ENCODE results near the gene MRPL40.
"Not testable (repeated sequence)": the region's sequence is repeated elsewhere in the genome, so short reads cannot be mapped to it uniquely, and the experiment has no call there.

Gene MRPL40

GRCh38 chr22:19436444-19437161 is 4.3 kb downstream of the MRPL40 start:
- H3K27me3 ChIP-seq (ENCODE audit: control insufficient read depth in 5 of 5, insufficient read depth in 4 of 5, low read length in 5 of 5); H3K9me3 ChIP-seq (ENCODE audit: control insufficient read depth in 5 of 5, low read length in 5 of 5); H3K4me3 ChIP-seq (ENCODE audit: low read depth in 1 of 5, low read length in 5 of 5); H3K9ac ChIP-seq (ENCODE audit: low read length in 5 of 5); H3K27ac ChIP-seq (ENCODE audit: low read depth, low read length): not testable (repeated sequence)
- peaks cover 13 to 28% (median 22%) of the 10 kb centered on the region in 5 donors for H3K36me3 ChIP-seq (ENCODE audit: control insufficient read depth in 5 of 5, insufficient read depth in 5 of 5, low read length in 5 of 5)
- H3K4me1 ChIP-seq (ENCODE audit: control insufficient read depth in 5 of 5, insufficient read depth in 5 of 5, low read length in 5 of 5) = peaks cover 0 to 10% (median 8%) of the 10 kb centered on the region in 5 donors

- Histone ChIP-seq H3K27ac (ENCODE audit: low read depth, low read length) (no peak overlapping the region), H3K4me1 (ENCODE audit: control insufficient read depth in 5 of 5, insufficient read depth in 5 of 5, low read length in 5 of 5) (peaks cover 0 to 4% (median 3%) of the 10 kb centered on the region in 5 donors), H3K36me3 (ENCODE audit: control insufficient read depth in 5 of 5, insufficient read depth in 5 of 5, low read length in 5 of 5) (peaks cover 13 to 41% (median 25%) of the 10 kb centered on the region in 5 donors), H3K9me3 (ENCODE audit: control insufficient read depth in 5 of 5, low read length in 5 of 5) (no peaks in the 10 kb centered on the region), H3K27me3 (ENCODE audit: control insufficient read depth in 5 of 5, insufficient read depth in 4 of 5, low read length in 5 of 5) (no peaks in the 10 kb centered on the region), H3K4me3 (ENCODE audit: low read depth in 1 of 5, low read length in 5 of 5) (no peak overlapping the region), H3K9ac (ENCODE audit: low read length in 5 of 5) (no peak overlapping the region)
Measured at GRCh38 chr22:19438298-19438697, 6.0 kb downstream of the MRPL40 start.

GRCh38 chr22:19440411-19441195 is 8.3 kb downstream of the MRPL40 start:
- Histone ChIP-seq H3K9ac (ENCODE audit: low read length in 5 of 5) (no peak overlapping the region), H3K36me3 (ENCODE audit: control insufficient read depth in 5 of 5, insufficient read depth in 5 of 5, low read length in 5 of 5) (peaks cover 3 to 40% (median 27%) of the 10 kb centered on the region in 5 donors), H3K27me3 (ENCODE audit: control insufficient read depth in 5 of 5, insufficient read depth in 4 of 5, low read length in 5 of 5) (no peaks in the 10 kb centered on the region), H3K4me1 (ENCODE audit: control insufficient read depth in 5 of 5, insufficient read depth in 5 of 5, low read length in 5 of 5) (peaks cover 0 to 10% (median 0%) of the 10 kb centered on the region in 5 donors), H3K9me3 (ENCODE audit: control insufficient read depth in 5 of 5, low read length in 5 of 5) (no peaks in the 10 kb centered on the region), H3K27ac (ENCODE audit: low read depth, low read length) (no peak overlapping the region), H3K4me3 (ENCODE audit: low read depth in 1 of 5, low read length in 5 of 5) (no peak overlapping the region)

DNA sequence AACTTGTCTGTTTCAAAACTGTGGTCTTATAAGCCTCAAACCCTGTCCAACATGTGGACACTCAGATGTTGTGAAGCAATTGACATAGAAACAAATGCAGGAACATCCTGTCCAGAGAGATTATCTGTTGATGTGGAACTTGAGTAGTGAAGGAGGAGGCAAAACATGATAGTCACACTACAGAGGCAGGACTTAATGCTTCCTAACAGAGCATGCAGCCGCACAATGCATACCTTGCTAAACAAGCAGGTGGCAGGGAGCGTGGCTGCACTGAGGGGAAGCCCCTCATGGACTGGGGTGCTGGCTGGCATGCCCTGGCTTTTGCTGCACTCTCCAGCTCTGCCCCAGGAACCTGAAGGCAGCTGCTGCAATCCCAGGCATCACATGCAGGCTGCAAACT is 9.8 kb downstream of the MRPL40 start:
- no peak overlapping the region for H3K9ac ChIP-seq (ENCODE audit: low read length in 5 of 5)
- H3K36me3 ChIP-seq (ENCODE audit: control insufficient read depth in 5 of 5, insufficient read depth in 5 of 5, low read length in 5 of 5) = peaks cover 3 to 29% (median 19%) of the 10 kb centered on the region in 5 donors
- no peak overlapping the region for H3K4me3 ChIP-seq (ENCODE audit: low read depth in 1 of 5, low read length in 5 of 5)
- H3K4me1 ChIP-seq (ENCODE audit: control insufficient read depth in 5 of 5, insufficient read depth in 5 of 5, low read length in 5 of 5) = peaks cover 3 to 20% (median 11%) of the 10 kb centered on the region in 5 donors
- H3K27ac ChIP-seq (ENCODE audit: low read depth, low read length) = no peak overlapping the region
- H3K27me3 ChIP-seq (ENCODE audit: control insufficient read depth in 5 of 5, insufficient read depth in 4 of 5, low read length in 5 of 5) = no peaks in the 10 kb centered on the region
- no peaks in the 10 kb centered on the region for H3K9me3 ChIP-seq (ENCODE audit: control insufficient read depth in 5 of 5, low read length in 5 of 5)

DNA sequence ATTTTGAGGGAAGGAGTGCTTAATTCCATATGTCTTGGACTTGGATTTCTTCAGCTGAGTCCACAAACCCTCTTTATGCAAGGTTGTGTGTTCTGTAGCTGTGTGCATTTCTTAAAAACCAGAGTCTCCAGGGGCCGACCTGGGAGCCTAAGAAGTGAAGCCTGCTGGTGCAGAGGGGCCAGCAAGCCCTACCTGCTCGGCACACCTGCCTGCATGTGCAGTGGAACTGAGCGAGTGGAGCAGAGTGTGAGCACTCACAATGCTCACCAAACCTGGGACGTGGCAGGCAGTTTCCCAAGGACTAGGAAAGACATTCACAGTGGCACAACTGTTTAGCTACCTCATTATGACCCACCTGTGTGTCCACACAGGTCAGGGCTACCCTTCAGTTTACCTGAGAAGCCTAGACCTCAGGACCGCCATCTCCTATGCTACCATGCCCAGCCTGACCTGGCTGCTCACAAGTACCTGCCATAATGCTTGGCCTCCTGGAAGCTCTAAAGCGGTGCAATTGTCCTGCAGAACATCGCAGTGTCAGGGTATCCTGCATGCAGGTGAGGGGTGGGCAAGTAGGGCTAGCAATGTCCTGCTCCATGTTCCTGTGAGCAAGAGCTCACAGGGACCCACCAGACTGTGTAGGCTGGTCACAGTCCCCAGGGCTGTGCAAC is 11.3 kb downstream of the MRPL40 start:
- no peaks in the 10 kb centered on the region for H3K9me3 ChIP-seq (ENCODE audit: control insufficient read depth in 5 of 5, low read length in 5 of 5)
- no peaks in the 10 kb centered on the region for H3K27me3 ChIP-seq (ENCODE audit: control insufficient read depth in 5 of 5, insufficient read depth in 4 of 5, low read length in 5 of 5)
- H3K4me1 ChIP-seq (ENCODE audit: control insufficient read depth in 5 of 5, insufficient read depth in 5 of 5, low read length in 5 of 5) = peaks cover 3 to 26% (median 19%) of the 10 kb centered on the region in 5 donors
- H3K36me3 ChIP-seq (ENCODE audit: control insufficient read depth in 5 of 5, insufficient read depth in 5 of 5, low read length in 5 of 5) = peaks cover 0 to 29% (median 19%) of the 10 kb centered on the region in 5 donors
- H3K9ac ChIP-seq (ENCODE audit: low read length in 5 of 5) = no peak overlapping the region
- no peak overlapping the region for H3K4me3 ChIP-seq (ENCODE audit: low read depth in 1 of 5, low read length in 5 of 5)
- no peak overlapping the region for H3K27ac ChIP-seq (ENCODE audit: low read depth, low read length)

- not testable (repeated sequence) for H3K4me3 ChIP-seq (ENCODE audit: low read depth in 1 of 5, low read length in 5 of 5); H3K9me3 ChIP-seq (ENCODE audit: control insufficient read depth in 5 of 5, low read length in 5 of 5); H3K27ac ChIP-seq (ENCODE audit: low read depth, low read length); H3K27me3 ChIP-seq (ENCODE audit: control insufficient read depth in 5 of 5, insufficient read depth in 4 of 5, low read length in 5 of 5)
- Histone ChIP-seq H3K9ac (ENCODE audit: low read length in 5 of 5) (peak overlapping the region in 1 of 5 donors; percentile 88), H3K36me3 (ENCODE audit: control insufficient read depth in 5 of 5, insufficient read depth in 5 of 5, low read length in 5 of 5) (peaks cover 0 to 33% (median 19%) of the 10 kb centered on the region in 5 donors), H3K4me1 (ENCODE audit: control insufficient read depth in 5 of 5, insufficient read depth in 5 of 5, low read length in 5 of 5) (peaks cover 3 to 26% (median 23%) of the 10 kb centered on the region in 5 donors)
Measured at GRCh38 chr22:19445279-19445982, 13.1 kb downstream of the MRPL40 start.

DNA sequence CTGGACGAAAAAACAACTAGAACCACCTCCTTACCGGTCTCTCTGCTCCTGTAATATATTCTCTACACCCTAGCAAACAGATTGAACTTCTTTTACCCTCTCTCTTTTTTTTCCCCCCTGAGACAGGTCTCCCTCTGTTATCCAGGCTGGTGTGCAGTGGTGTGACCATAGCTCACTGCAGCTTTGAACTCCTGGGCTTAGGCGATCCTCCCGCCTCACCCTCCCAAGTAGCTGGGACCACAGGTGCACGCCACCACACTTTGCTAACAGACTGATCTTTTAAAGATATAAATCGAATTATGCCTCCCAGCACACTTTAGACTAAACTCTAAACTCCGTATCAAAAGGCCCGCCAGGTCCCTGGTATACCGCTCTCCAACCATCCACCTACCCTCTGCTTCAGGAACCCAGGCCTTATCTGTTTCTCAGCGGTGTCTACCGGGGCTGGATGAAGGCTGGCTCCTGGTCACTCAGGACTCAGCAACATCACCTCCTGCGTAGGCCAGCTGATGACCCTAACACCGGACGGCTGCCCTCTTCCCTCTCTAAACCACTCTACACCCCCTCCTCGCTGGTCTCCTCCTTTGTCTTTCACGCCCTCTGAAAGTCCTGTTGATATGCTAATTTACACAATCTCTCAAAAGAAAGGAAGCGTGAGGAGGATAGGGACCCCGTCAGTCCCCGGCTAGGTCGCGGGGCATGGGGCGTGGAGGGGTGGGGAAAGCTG is 14.4 kb downstream of the MRPL40 start:
- peaks cover 3 to 27% (median 25%) of the 10 kb centered on the region in 5 donors for H3K4me1 ChIP-seq (ENCODE audit: control insufficient read depth in 5 of 5, insufficient read depth in 5 of 5, low read length in 5 of 5)
- peak overlapping the region; percentile 71 to 96 (median 84) for H3K4me3 ChIP-seq (ENCODE audit: low read depth in 1 of 5, low read length in 5 of 5)
- H3K36me3 ChIP-seq (ENCODE audit: control insufficient read depth in 5 of 5, insufficient read depth in 5 of 5, low read length in 5 of 5) = peaks cover 5 to 41% (median 21%) of the 10 kb centered on the region in 5 donors
- H3K9ac ChIP-seq (ENCODE audit: low read length in 5 of 5) = peak overlapping the region; percentile 82 to 94 (median 89)
- peak overlapping the region; percentile 80 for H3K27ac ChIP-seq (ENCODE audit: low read depth, low read length)
- no peaks in the 10 kb centered on the region for H3K9me3 ChIP-seq (ENCODE audit: control insufficient read depth in 5 of 5, low read length in 5 of 5)
- H3K27me3 ChIP-seq (ENCODE audit: control insufficient read depth in 5 of 5, insufficient read depth in 4 of 5, low read length in 5 of 5) = no peaks in the 10 kb centered on the region

- peaks cover 3 to 27% (median 25%) of the 10 kb centered on the region in 5 donors for H3K4me1 ChIP-seq (ENCODE audit: control insufficient read depth in 5 of 5, insufficient read depth in 5 of 5, low read length in 5 of 5)
- no peaks in the 10 kb centered on the region for H3K9me3 ChIP-seq (ENCODE audit: control insufficient read depth in 5 of 5, low read length in 5 of 5)
- H3K27me3 ChIP-seq (ENCODE audit: control insufficient read depth in 5 of 5, insufficient read depth in 4 of 5, low read length in 5 of 5) = no peaks in the 10 kb centered on the region
- peak within 1 kb of the TSS; percentile 71 to 96 (median 84) for H3K4me3 ChIP-seq (ENCODE audit: low read depth in 1 of 5, low read length in 5 of 5)
- peaks cover 5 to 42% (median 26%) of the 10 kb centered on the region in 5 donors for H3K36me3 ChIP-seq (ENCODE audit: control insufficient read depth in 5 of 5, insufficient read depth in 5 of 5, low read length in 5 of 5)
- peak within 1 kb of the TSS; percentile 80 for H3K27ac ChIP-seq (ENCODE audit: low read depth, low read length)
- peak within 1 kb of the TSS; percentile 82 to 94 (median 89) for H3K9ac ChIP-seq (ENCODE audit: low read length in 5 of 5)
Measured at GRCh38 chr22:19447330-19448075, 15.2 kb downstream of the MRPL40 start, which contains the start of gene C22orf39. C22orf39 (minus strand) TSS chr22:19447711; CDS start chr22:19447688, 23 bp downstream.

Measured in subcutaneous abdominal adipose tissue (tissue), 5 donors.